HG03108 (cell line): ENCODE measurements around the gene HNRNPC.
"Not testable (repeated sequence)": the region's sequence is repeated elsewhere in the genome, so short reads cannot be mapped to it uniquely, and the experiment has no call there.

Experiments used
- ATAC-seq: cut with Tn5 transposase; IDR thresholded peaks from one replicate; pipeline ENCODE4 v1.9.1; 2021; ENCODE audit warnings: moderate library complexity; ENCODE audit not compliant: unreplicated experiment

The HNRNPC gene

DNA sequence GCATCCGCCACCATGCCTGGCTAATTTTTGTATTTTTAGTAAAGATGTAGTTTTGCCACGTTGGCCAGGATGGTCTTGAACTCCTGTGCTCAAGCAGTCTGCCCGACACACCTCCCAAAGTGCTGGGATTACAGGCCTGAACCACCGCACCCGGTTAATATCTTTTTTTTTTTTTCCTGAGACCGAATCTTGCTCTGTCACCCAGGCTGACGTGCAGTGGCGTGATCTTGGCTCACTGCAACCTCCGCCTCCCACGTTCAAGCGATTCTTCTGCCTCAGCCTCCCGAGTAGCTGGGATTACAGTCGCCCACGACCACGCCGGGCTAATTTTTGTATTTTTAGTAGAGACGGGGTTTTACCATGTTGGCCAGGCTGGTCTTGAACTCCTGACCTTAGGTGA, 3.4 kb upstream of the HNRNPC start:
- not testable (repeated sequence) for ATAC-seq

DNA sequence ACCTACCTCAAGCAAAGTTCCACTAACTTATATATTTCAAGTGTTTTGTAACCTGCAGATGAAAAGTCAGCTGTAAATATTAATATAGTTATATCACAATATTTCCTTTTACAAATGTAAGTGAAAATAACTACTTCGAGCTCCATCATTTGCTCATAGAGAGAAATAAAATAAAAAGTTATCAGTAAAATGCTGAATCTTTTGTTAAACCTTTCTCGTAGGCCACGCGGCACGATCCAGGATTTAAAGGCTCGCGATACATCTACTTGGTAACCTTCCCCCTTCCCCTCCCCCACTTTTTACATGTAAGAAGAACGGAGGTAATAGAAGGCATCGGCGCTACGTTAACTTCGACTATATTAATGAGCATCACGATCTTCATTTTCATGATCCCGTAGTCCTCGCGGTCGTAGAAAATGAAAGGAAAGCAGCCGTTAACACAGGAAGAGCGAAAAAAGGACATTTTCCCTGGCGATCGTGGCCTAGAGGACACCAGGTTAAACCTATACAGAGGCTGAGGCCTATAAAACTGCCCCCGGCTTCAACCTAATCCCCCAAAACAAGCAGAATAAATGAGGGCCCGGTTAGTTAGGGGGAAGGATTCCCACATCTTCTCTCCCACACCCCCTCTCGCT, 508 bp downstream of the HNRNPC start:
- ATAC-seq: no peak

DNA sequence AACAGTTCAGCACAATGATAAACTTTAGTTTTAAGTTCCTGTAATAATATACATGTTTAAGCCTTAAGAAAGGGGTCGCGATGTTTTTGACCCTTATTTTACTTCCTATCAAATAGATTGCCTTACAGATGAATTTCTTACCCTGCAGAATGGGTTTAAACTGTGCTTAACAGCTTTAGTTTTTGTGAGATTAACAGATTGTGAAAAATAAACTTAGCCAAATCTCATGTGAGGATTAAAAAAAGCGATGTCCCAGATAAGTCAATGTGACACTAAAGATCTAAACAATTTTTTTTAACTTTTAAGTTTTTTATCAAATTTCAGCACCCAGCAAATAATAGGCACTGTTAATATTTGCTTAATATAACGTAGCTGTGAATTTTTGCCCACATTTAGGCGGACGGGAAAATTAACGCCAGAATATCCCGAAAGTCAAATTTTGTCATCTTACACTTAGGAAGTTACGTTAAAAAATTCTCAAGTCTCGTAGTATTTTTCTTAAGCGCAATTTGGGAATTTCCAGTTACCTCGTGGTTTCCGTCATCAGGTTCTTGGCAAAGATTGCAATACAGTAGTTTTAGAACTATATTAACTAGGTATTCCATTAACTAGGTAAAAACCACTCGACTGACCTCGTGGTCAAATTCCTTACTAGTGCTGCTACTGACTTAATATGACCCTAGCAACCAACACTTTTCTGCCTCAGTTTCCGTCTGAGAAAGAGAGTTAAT, 1.2 kb downstream of the HNRNPC start:
- no peak for ATAC-seq

DNA sequence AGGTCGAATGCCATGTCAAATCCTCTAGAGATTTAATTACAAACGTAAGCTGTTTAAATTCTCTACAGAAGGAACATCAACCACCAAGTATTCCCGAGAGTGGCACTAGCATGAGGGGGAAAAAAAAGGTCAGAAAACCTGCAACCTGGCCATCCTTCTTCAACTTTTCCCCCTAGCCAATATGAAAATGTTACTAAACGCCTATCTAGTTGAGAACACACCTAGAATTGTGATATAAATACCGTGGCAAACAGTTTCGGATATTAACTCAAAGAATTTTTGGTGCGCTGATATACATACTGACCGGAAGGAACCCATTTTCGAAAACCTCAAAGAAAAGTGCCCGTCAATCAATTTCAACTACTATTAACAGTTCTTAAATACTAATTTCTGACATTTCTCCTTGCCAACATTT, 1.8 kb downstream of the HNRNPC start:
- ATAC-seq: no peak

DNA sequence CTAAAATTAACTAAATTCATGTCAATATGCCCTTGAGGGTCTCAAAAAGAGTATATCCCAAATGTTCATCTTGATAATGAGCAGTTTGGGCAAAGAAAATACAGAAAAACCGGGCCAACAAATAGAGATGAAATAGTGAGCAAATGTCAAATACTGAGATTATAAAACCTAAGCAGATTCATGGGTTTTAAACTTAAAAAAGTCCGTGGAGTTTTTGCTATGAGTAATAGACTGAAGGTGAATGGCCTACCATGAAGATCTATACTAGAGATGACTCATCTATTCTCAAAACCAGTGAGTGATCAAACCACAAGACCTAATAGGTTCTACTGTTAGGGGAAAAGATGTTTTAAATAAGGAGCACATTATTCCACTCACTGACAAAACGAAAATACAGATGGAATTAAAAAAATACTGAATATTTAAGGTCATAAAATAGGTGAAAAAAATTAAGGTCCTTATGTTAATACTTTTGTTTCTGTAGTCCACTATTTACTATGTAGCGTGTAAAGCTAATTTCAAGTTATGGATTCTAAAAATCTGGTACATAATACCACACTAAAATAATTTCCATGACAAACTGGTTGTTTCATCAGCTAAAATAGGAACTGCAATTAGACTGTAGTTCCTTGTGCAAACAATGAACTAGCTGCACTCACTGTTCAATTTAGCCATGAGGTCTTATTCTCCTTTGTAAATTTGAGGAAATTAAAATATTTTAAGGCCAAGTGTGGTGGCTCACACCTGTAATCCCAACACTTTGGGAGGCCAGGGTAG, 5.0 kb downstream of the HNRNPC start:
- ATAC-seq: peak; percentile 69

DNA sequence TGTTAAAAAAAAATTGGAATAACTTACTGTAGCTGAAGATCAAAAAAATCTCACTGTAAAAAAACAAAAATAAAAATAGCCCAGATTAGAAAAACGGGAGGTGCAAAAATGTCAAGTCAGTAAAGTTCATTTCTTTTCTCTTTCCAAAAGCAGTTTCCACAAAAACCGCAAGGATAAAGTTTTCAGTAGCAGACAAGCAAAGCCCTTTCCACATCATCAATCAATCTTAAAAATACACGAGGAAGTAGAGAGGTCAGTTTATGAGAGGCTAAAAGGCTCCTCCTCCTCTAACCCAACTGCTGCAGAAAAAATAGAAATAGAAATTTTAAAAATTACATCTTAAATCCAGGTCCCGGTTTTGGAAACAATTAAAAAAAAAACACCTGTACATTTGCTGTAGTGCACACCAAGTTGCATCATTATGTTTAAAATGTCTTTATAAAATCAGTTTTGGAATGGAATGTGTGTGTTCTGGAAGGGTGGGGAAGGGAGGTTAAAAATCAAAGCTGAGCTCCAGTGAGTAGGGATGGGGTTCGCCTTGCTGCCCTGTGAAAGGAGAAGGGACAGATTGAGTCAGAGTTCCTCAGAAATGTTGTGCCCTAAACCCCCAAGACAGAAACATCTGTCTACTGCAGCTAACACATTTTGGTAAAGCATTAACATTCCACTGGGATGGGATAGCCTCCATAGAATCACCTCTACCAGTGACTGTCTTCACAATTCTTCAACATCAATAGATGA, 5.8 kb downstream of the HNRNPC start:
- ATAC-seq: no peak

DNA sequence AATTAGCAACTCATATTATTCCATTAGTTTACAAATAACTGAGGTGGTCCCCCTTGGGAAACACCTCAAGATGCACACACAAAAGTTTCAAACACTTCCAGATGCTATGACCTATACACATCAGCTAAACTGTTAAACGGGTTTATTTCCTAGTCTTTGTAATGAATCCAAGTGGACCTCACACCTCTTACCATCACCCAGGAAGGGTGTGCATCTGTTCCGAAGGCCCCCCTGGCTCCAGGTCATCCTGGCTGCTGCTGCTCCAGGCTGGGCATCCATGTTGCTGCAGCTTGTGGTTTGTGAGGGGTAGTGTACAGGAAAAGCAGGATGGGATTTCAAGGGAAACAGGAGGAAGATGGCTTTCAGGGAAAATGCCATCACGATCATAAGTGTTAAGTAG, 6.8 kb downstream of the HNRNPC start:
- ATAC-seq: no peak

DNA sequence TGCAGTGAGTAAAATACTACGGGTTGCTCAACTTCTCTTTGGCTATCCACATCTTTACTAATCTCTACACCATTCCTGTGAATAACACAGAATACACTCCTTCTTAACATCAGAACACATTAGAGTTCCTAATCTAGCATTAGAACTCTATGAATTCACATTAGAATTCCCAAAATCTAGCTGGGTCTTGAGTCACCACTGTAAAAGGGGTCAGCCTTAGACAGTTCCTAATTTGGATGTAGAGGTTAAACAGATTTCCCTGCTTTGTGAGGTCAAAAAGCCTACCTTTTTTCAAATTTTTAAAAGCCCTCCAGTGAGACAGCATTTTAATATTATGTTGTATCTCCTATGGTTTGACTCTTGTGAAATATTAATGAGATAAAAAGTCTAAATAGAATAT, 7.4 kb downstream of the HNRNPC start:
- no peak for ATAC-seq

DNA sequence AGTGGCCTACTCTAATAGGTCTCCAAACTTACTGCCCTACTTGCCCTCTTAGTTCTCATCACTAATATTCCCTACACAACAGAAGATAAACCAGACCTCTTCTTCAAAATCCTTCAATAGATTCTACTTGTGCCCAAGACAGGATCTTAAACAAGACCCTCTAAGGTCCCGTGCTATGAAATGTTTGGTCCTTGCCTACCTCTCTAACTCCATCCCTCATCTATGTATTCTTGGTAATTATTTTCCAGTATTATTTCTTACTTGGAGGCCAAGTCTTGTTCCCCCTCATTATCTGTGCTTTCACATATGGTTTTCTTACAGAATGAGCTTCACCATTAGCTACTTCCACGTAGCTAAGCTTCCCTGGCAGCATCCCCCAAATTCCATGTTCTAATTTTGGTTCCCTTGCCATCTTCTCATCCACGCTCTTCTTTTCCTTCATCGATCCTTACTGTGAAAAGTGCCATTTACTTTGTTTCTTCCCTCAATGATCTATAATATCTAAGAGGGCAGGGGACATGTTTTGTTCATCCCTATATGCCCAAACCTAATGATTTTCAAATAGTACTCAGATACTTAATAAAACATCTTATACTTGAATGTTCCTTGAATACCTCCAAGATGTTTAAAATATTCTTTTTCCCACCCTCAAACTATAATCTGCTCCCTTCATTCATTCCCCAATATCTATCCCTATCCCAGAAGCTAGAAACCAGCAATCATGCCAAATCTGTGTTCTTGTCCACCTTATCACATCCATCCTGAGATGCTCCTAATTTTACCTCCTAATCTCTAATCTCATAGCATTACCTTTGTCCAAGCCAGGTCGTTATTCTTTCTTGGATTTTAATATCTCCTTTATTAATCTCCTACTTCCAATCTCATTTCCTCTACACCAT, 10.1 kb downstream of the HNRNPC start:
- no peak for ATAC-seq

DNA sequence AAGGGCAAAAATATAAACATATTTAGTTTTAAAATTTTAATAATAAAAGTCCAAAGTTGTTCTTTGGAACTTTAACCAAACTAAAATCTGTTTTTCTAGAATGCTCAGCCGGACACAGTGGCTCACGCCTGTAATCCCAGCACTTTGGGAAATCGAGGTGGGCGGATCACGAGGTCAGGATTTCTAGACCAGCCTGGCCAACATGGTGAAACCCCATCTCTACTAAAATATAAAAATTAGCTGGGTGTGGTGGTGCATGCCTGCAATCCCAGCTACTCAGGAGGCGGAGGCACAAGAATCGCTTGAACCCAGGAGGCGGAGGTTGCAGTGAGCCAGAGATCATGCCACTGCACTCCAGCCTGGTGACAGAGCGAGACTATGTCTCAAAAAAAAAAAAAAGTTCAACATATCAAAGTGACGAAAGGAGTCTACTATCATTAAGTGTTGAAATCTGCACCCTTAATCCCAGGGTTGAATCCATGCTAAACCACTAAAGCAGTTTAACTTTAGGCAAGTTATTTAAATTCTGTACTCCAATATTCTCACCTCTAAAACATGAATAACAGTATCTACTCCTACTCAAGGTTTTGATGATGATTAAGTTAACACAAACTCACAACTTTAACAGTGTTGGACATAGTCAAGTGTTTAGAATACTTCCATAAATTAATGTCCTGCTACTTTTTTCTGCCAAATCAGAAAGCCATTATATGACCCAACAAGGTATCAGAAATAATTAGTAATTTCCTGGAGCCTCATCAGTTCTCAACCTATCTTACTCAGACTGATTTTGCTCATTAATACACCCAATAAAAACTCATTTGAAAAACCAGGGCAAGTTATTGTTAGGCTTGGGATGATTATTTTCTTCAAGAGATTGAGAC, 11.0 kb downstream of the HNRNPC start:
- no peak for ATAC-seq

DNA sequence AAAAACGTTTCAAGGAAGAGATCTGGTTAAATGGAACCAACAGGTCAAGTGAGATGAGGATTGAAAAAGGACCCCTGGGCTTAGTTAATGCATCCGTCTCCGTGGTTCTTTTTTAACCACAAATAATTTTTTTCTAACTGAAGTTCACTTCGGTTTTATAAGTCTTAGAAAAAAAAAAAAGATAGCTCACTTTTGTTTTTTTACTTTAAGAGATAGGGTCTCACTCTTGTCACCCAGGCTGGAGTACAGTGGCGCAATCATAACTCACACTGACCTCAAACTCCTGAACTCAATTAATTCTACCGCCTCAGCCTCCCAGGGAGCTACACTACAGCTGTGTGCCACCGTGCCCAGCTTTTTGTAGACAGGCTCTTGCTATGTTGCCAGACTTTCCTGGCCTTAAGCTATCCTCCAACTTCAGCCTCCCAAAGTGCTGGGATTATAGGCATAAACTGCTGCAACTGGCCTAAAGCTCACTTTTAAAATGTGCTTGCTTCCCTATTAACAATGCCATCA, 11.8 kb downstream of the HNRNPC start:
- ATAC-seq: no peak

DNA sequence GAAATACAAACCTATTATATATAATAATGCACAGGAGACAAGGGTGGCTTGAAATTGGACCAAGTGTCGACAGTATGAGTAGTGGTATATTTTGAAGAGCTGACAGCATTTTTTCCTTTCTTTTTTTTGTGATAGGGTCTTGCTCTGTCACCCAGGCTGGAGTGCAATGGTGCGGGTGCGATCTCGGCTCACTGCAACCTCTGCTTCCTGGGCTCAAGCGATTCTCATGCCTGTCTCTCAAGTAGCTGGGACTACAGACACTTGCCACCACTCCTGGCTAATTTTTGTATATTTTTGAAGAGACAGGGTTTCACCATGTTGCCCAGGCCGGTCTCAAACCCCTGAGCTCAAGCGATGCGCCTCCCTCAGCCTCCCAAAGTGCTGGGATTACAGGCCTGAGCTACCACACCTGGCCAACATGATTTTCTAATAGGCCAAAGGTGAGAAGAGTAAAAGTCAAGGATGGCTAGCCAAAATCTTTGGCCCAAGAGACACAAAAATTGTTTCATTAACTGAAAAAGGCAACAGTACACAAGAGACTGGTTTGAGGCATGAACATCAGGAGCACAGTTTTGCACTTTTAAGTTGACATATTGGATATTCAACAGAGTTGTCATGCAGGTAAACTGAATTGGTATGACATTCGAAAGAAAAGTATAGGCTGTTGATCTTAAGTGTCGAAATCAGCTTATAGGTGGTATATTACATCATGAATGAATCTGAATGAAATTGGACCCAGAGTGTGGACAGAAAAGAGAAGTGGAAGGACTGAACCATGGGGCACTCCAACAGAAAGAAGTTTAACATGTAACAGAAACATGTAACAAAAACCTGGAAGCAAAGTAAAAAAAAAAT, 12.5 kb downstream of the HNRNPC start:
- ATAC-seq: no peak

DNA sequence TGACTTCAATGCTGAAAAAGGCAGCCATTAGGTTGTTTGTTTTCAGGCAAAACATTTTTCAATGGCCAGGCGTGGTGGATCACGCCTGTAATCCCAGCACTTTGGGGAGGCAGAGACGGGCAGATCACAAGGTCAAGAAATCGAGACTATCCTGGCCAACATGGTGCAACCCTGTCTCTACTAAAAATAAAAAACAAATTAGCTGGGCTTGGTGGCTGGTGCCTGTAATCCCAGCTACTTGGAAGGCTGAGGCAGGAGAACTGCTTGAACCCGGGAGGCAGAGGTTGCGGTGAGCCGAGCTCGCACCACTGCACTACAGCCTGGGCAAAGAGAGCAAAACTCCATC, 13.2 kb downstream of the HNRNPC start:
- ATAC-seq: not testable (repeated sequence)

DNA sequence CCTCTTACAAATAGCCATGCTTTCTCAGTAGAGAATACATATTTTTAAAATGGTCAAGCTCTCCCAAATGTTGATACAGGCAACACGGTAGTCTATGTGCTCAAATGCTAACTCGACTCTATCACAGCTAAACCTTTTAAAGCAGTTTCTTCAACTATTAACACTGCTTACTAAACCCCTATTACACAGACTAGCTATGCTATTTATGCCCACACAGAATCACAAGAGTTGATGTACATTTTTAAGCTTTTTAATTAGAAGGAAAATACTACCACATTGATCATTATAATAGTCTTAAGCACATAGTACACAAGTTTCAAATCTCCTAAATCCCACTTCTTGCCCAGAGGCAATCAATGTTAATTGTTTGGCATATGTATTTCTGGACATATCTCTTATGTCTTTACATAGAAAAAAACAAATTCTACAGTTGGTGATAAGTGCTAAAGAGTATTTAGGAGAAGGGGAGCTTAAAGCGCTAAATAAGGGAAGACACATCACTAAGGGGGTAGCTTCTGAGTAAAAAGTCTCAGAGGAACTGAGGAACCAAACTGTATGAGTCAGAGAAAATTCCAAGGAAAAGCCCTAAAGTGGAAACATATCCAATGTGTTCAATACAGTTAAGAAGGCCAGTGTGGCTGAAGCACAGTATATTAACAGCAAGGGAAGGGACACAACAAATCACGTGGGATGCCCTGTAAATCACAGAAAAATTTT, 13.7 kb downstream of the HNRNPC start:
- ATAC-seq: no peak

DNA sequence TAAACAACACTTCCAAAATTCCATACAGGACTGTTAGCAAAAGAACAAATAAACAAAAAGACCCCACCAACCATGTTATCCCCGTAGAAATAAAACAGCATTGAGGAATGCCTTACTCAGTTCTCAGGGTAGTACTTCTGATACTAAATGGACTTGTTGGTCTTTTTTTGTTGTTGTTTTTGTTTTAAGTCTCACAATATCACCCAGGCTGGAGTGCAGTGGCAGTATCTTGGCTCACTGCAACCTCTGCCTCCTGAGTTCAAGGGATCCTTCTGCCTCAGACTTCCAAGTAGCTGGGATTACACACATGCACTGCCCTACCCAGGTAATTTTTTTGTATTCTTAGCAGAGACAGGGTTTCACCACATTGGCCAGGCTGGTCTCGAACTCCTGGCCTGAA, 17.1 kb downstream of the HNRNPC start:
- no peak for ATAC-seq

DNA sequence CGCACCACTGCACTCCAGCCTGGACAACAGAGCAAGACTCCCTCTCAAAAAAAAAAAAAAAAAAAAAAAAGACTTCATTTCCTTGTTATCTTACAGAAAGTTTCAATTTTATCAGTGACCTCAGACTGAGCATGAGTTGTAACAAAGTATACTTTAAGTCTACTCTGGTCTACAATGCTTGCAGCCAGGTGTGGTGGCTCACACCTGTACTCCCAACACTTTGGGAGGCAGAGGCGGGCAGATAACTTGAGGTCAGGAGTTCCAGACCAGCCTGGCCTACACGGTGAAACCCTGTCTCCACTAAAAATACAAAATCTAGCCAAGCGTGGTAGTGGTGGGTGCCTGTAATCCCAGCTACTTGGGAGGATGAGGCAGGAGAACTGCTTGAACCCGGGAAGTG, 18.0 kb downstream of the HNRNPC start:
- no peak for ATAC-seq

DNA sequence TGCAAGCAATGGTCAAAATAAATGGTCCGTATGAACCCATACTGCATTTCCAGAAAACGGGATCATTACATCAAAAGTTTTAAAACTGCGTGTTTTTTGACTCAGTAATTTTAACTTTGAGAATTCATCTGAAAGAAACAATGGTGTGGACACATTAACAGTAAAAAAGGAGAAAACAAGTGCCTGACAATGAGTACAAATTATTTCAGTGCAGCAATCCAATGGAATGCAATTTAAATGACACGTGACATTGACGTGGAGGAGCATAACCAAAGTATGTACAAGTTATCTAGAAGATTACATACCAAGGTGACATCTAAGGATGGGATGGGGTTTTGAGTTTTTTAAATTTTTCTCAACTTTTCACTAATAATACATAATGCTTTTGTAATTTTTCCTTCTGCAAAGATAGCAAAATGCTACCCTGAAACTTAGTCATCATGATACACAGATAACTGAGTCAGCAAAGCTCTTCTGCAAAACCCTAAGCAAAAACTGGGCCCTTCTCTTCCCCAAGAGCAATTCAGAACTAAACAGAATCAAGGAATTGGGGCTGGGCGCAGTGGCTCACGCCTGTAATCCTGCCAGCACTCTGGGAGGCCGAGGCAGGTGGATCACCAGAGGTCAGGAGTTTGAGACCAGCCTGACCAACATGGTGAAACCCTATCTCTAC, 20.4 kb downstream of the HNRNPC start:
- ATAC-seq: no peak
